SK-N-SH treated with all-trans-retinoic acid at 6 μM for 48 hours (cell line): ENCODE measurements around the gene WFDC10A.

Experiments used
- ARNTL ChIP-seq: fragments of 450-650 bp; formaldehyde crosslinking; IDR thresholded peaks from 2 replicates; pipeline ENCODE4 v1.5.0; 2020; ENCODE audit warnings: low read depth, mild to moderate bottlenecking, moderate library complexity, borderline replicate concordance
- BACH2 ChIP-seq: fragments of 250-450 bp; sonication (Bioruptor Pico); IDR thresholded peaks from 2 replicates; pipeline ENCODE4 v1.9.0; 2021; ENCODE audit warnings: mild to moderate bottlenecking, borderline replicate concordance
- CREB5 ChIP-seq: fragments of 250-450 bp; sonication (Bioruptor Pico); IDR thresholded peaks from 2 replicates; pipeline ENCODE4 v1.5.1; 2020; ENCODE audit warnings: low read depth, mild to moderate bottlenecking, moderate library complexity
- ESRRG ChIP-seq: fragments of 250-450 bp; sonication (Bioruptor Pico); IDR thresholded peaks from 2 replicates; pipeline ENCODE4 v1.6.1; 2021; ENCODE audit warnings: mild to moderate bottlenecking
- ISL1 ChIP-seq: fragments of 250-450 bp; sonication (Bioruptor Pico); IDR thresholded peaks from 2 replicates; pipeline ENCODE4 v2.1.2; 2022; ENCODE audit warnings: mild to moderate bottlenecking, moderate library complexity
- PATZ1 ChIP-seq: fragments of 250-450 bp; sonication (Bioruptor Pico); IDR thresholded peaks from 2 replicates; pipeline ENCODE4 v1.8.0; 2020; ENCODE audit warnings: mild to moderate bottlenecking, moderate library complexity, borderline replicate concordance
- PPARA ChIP-seq: fragments of 250-450 bp; sonication (Bioruptor Pico); IDR thresholded peaks from 2 replicates; pipeline ENCODE4 v1.5.0; 2020; ENCODE audit warnings: mild to moderate bottlenecking, borderline replicate concordance
- RARB ChIP-seq: fragments of 250-450 bp; sonication (Bioruptor Pico); IDR thresholded peaks from 2 replicates; pipeline ENCODE4 v1.8.0; 2021; ENCODE audit warnings: mild to moderate bottlenecking, moderate library complexity
- ZFP3 ChIP-seq: fragments of 250-450 bp; sonication (Bioruptor Pico); IDR thresholded peaks from 2 replicates; pipeline ENCODE4 v1.5.0; 2020; ENCODE audit warnings: mild to moderate bottlenecking, moderate library complexity
- ZFP30 ChIP-seq: fragments of 450-650 bp; formaldehyde crosslinking; IDR thresholded peaks from 2 replicates; pipeline ENCODE4 v1.5.0; 2022; ENCODE audit warnings: mild to moderate bottlenecking, moderate library complexity
- ZNF565 ChIP-seq: fragments of 450-650 bp; formaldehyde crosslinking; conservative IDR thresholded peaks from 2 replicates; pipeline ENCODE4 v1.5.0; 2020; ENCODE audit warnings: low read depth, mild to moderate bottlenecking, moderate library complexity
- TF ChIP-seq, protein P1 (sequence below): fragments of 250-450 bp; sonication (Bioruptor Pico); IDR thresholded peaks from 2 replicates; pipeline ENCODE4 v1.5.1; 2021; ENCODE audit warnings: mild to moderate bottlenecking, moderate library complexity

DNA sequence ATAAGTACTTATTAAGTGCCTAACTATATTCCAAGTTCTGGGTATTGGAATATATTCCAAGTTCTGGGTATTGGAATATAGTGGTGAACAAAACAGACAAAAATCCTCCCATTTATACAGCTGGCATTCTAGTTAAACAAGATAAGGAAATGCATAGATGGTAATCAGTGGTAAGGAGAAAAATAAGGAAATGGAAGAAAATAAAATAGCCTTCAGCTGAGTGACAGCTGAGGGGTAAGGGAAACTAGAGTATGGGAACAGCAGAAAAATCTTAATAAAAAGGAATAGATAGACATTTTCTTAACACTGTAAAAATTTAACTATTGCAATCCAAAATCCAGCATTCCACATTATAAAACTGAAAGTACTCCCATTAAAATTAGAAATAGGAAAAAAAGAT is 17.2 kb upstream of the WFDC10A start:
- TF ChIP-seq ESRRG (CRISPR knock-in tag): no peak
- TF ChIP-seq ISL1: no peak
- no peak for TF ChIP-seq PATZ1 (CRISPR knock-in tag)
- no peak for TF ChIP-seq ZNF565 (CRISPR knock-in tag)
- TF ChIP-seq RARB (CRISPR knock-in tag): no peak
- TF ChIP-seq PPARA (CRISPR knock-in tag): no peak
- no peak for TF ChIP-seq BACH2 (CRISPR knock-in tag)
- TF ChIP-seq, protein P1, sequence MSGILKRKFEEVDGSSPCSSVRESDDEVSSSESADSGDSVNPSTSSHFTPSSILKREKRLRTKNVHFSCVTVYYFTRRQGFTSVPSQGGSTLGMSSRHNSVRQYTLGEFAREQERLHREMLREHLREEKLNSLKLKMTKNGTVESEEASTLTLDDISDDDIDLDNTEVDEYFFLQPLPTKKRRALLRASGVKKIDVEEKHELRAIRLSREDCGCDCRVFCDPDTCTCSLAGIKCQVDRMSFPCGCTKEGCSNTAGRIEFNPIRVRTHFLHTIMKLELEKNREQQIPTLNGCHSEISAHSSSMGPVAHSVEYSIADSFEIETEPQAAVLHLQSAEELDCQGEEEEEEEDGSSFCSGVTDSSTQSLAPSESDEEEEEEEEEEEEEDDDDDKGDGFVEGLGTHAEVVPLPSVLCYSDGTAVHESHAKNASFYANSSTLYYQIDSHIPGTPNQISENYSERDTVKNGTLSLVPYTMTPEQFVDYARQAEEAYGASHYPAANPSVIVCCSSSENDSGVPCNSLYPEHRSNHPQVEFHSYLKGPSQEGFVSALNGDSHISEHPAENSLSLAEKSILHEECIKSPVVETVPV (CRISPR knock-in tag): no peak
- no peak for TF ChIP-seq CREB5 (CRISPR knock-in tag)
- TF ChIP-seq ZFP3 (CRISPR knock-in tag): no peak
- no peak for TF ChIP-seq ZFP30 (CRISPR knock-in tag)
- no peak for TF ChIP-seq ARNTL (CRISPR knock-in tag)
